Measurements from ENCODE around the gene CCDC157.

Gene CCDC157

GRCh38 chr22:30414525-30415047 is 57.8 kb downstream of the CCDC157 start:
- H3K27ac ChIP-seq, result no peak overlapping the region
- no peaks in the 10 kb centered on the region for H3K4me1 ChIP-seq (ENCODE audit: control insufficient read depth in 1 of 2, insufficient read depth in 1 of 2, low read depth in 1 of 2, low read length in 1 of 2)
- no peaks in the 10 kb centered on the region for H3K27me3 ChIP-seq
- H3K9me3 ChIP-seq, result no peaks in the 10 kb centered on the region
- H3K36me3 ChIP-seq, result peaks cover 15% of the 10 kb centered on the region
- TF ChIP-seq, protein P1, sequence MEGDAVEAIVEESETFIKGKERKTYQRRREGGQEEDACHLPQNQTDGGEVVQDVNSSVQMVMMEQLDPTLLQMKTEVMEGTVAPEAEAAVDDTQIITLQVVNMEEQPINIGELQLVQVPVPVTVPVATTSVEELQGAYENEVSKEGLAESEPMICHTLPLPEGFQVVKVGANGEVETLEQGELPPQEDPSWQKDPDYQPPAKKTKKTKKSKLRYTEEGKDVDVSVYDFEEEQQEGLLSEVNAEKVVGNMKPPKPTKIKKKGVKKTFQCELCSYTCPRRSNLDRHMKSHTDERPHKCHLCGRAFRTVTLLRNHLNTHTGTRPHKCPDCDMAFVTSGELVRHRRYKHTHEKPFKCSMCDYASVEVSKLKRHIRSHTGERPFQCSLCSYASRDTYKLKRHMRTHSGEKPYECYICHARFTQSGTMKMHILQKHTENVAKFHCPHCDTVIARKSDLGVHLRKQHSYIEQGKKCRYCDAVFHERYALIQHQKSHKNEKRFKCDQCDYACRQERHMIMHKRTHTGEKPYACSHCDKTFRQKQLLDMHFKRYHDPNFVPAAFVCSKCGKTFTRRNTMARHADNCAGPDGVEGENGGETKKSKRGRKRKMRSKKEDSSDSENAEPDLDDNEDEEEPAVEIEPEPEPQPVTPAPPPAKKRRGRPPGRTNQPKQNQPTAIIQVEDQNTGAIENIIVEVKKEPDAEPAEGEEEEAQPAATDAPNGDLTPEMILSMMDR (IDR thresholded peaks at IDR 0.05), result no peak
- H3K4me3 ChIP-seq (ENCODE audit: low read depth in 1 of 2, low read length in 1 of 2), result no peak overlapping the region

DNA sequence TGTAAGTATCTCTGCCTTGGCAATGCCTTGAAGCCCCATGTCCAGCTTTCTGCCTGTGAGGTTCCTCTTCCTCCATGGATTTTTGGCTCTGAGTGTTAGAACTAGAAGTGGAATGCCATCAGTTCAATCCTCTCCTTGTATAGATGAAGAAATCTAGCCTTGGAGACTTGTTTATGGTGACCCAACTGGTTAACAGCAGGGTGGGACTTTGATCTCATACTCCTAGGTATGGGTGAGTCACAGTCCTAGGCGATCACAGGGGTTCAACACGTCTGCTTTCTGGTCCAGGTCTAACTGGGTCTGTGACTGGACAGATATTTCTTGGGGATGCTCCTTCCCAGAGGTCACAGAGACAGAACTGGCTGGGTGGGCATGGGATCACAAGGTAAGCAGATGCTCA is 59.6 kb downstream of the CCDC157 start:
- Histone ChIP-seq H3K36me3 (peaks cover 15% of the 10 kb centered on the region), H3K4me1 (ENCODE audit: control insufficient read depth in 1 of 2, insufficient read depth in 1 of 2, low read depth in 1 of 2, low read length in 1 of 2) (no peaks in the 10 kb centered on the region), H3K27ac (no peak overlapping the region), H3K9me3 (no peaks in the 10 kb centered on the region), H3K4me3 (ENCODE audit: low read depth in 1 of 2, low read length in 1 of 2) (no peak overlapping the region), H3K27me3 (no peaks in the 10 kb centered on the region)
- TF ChIP-seq, protein P1 (IDR thresholded peaks at IDR 0.05), result no peak

DNA sequence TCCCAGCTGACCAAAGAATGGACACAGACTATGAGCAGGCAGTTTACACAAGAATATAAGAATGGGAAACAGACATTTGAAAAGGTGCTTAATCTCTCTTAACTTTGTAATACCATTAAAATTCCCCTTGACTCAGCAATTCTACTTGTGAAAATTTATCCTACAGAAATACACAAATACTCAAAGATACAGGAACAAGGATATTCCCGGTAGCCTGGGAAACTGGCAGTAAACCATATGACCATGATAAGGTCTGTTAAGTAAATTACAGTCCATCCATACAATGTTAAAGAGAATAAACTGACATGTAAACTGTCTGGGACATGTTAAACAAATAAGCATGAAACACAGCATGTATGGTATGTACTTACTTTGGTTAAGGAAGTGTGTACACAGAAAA is 60.0 kb downstream of the CCDC157 start:
- TF ChIP-seq, protein P1 (IDR thresholded peaks at IDR 0.05), result no peak
- no peak overlapping the region for H3K27ac ChIP-seq
- H3K27me3 ChIP-seq, result no peaks in the 10 kb centered on the region
- peaks cover 15% of the 10 kb centered on the region for H3K36me3 ChIP-seq
- H3K4me1 ChIP-seq (ENCODE audit: control insufficient read depth in 1 of 2, insufficient read depth in 1 of 2, low read depth in 1 of 2, low read length in 1 of 2), result no peaks in the 10 kb centered on the region
- no peaks in the 10 kb centered on the region for H3K9me3 ChIP-seq
- no peak overlapping the region for H3K4me3 ChIP-seq (ENCODE audit: low read depth in 1 of 2, low read length in 1 of 2)

GRCh38 chr22:30420347-30421125 is 63.7 kb downstream of the CCDC157 start:
- Histone ChIP-seq H3K27ac (no peak overlapping the region), H3K36me3 (peaks cover 12% of the 10 kb centered on the region), H3K27me3 (no peaks in the 10 kb centered on the region), H3K9me3 (no peaks in the 10 kb centered on the region), H3K4me1 (ENCODE audit: control insufficient read depth in 1 of 2, insufficient read depth in 1 of 2, low read depth in 1 of 2, low read length in 1 of 2) (peaks cover 26 to 28% of the 10 kb centered on the region in 2 experiments), H3K4me3 (ENCODE audit: low read depth in 1 of 2, low read length in 1 of 2) (no peak overlapping the region)
- TF ChIP-seq, protein P1 (IDR thresholded peaks at IDR 0.05), result no peak

- Histone ChIP-seq H3K27ac (no peak overlapping the region), H3K4me3 (ENCODE audit: low read depth in 1 of 2, low read length in 1 of 2) (no peak overlapping the region), H3K9me3 (no peaks in the 10 kb centered on the region), H3K27me3 (no peaks in the 10 kb centered on the region), H3K36me3 (no peaks in the 10 kb centered on the region), H3K4me1 (ENCODE audit: control insufficient read depth in 1 of 2, insufficient read depth in 1 of 2, low read depth in 1 of 2, low read length in 1 of 2) (peaks cover 38% of the 10 kb centered on the region in 2 experiments)
- TF ChIP-seq, protein P1 (IDR thresholded peaks at IDR 0.05), result no peak
These were observed 65.1 kb downstream of the CCDC157 start for GRCh38 chr22:30421695-30422480.

Measured in neutrophil (primary cell).